NCI-H2107 treated with DMSO at 0.1 percent for 48 hours (cell line): ENCODE data around the gene ITGB3BP.
"Not testable (repeated sequence)": the region's sequence is repeated elsewhere in the genome, so short reads cannot be mapped to it uniquely, and the experiment has no call there.

Source experiments
- DNase-seq: peaks from one replicate; lab custom pipeline; 2025; ENCODE audit not compliant: unreplicated experiment; lab: John Stamatoyannopoulos, UW

ITGB3BP gene

GRCh38 chr1:63509718-63510117 is 13.3 kb downstream of the ITGB3BP start:
- DNase-seq, result no peak

DNA sequence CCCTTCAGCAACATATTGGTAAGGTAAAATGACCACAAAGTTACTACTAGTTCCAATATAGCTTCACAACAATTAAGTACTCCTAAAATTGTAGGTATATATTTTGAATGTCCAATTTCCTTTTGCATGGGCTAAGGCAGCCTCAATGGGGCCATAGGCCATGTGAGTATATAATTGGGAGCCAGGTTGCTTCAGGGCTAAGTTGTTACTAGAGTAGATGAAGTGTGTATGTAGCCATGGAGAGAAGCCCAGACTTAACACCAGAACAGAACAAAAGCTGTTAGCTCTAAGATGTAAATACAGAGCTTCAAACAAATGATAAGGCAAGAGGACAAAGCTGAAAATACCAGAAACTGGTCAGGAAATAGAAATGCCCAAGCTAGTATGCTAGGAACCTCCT is 16.2 kb downstream of the ITGB3BP start:
- DNase-seq, result no peak

- no peak for DNase-seq
These were observed 21.8 kb downstream of the ITGB3BP start for GRCh38 chr1:63501256-63501655.

DNA sequence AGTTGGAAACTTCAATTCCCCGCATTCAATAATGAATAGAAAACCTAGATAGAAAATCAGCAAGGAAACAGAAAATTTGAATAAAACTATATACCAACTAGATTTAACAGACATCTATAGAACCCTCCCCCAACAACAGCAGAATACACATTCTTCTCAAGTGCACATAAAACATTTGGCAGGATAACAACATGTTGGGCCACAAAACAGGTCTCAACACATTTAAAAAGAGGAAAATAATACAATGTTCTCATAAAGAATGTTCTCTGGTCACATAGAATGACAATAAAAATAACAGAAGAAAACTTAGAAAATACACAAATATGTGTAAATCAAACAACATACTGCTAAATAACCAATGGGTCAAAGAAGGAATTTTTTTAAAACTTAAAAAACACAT is 24.9 kb downstream of the ITGB3BP start:
- no peak for DNase-seq

- DNase-seq, result no peak
These were observed 25.4 kb downstream of the ITGB3BP start for GRCh38 chr1:63497577-63497976.

DNA sequence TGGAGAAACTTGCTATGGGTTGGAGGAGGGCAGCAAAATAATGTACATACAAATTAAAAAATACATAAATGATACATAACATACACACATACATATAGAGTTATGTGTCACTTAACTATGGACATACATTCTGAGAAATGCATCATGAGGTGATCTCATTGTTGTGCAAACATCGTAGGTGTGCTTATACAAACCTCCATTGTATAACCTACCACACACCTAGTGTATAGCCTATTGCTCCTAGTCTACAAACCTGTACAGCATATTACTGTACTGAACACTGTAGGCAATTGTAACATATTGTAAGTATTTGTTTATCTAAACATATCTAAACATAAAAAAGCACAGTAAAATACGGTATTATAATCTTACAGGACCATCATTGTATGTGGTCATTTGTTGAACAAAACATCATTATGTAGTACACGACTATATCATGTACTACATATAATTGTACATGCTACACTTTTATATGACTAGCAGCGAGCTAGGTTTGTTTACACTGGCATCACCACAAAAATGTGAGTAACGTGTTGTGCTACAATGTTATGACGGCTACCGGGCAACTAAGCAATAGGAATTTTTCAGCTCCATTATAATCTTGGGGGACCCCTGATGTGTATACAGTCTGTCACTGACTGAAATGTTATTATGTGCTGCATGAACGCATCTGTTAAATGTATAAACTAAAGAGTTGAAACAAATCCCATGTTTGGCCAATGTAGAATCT is 35.5 kb downstream of the ITGB3BP start:
- DNase-seq, result no peak

GRCh38 chr1:63486629-63487028 is 36.4 kb downstream of the ITGB3BP start:
- DNase-seq, result no peak

- no peak for DNase-seq
These were observed 43.0 kb downstream of the ITGB3BP start for GRCh38 chr1:63480057-63480456.

DNA sequence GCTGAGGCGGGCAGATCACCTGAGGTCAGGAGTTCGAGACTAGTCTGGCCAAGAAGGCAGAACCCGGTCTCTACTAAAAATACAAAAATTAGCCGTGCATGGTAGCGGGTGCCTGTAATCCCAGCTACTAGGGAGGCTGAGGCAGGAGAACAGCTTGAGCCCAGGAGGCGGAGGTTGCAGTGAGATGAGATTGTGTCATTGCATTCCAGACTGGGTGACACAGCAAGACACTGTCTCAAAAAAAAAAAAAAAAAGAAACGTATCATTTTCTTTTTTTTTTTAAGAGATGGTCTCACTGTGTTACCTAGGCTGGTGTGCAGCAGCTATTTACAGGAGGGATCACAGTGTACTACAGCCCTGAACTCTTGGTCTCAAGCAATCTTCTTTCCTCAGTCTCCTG is 47.3 kb downstream of the ITGB3BP start:
- no peak for DNase-seq

- not testable (repeated sequence) for DNase-seq
These were observed 54.3 kb downstream of the ITGB3BP start for GRCh38 chr1:63468683-63469082.

DNA sequence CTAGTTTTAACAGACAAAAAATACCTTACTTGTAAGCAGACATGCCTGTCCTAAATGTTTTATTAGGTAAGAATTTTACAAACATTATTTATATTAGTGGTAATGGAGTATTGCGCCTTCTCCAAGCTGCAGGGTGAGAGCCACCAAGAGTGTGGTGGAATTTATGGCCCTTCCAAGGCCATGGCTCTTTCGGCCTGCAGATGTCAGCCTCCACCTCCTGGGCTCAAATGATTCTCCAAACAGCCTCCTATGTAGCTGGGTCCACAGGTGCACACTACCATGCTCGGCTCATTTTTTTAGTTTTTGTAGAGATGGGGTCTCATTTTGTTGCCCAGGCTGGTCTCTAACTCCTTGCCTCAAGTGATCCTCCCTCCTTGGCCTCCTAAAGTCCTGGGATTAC is 56.3 kb downstream of the ITGB3BP start:
- no peak for DNase-seq

DNA sequence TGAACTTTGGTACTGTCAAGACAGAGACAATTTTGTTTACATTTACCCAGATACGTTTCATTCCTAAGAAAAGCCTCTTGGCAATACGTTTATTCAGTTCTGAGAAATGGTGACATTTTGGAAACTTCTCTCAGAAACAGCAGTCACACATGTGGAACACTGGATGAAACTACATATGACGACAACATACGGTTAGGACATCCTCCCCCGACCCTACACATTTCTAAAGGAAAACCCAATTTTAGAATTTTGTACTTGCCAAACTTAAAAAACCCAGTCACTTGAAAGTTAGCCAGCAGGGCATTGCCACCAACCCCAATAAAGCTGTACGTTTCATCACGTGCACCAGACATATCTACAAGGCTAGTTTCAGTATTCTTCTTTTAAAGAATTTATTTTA is 56.8 kb downstream of the ITGB3BP start:
- no peak for DNase-seq

- DNase-seq, result no peak
These were observed 59.8 kb downstream of the ITGB3BP start for GRCh38 chr1:63463248-63463647.

- no peak for DNase-seq
These were observed 61.3 kb downstream of the ITGB3BP start for GRCh38 chr1:63461661-63462230.

DNA sequence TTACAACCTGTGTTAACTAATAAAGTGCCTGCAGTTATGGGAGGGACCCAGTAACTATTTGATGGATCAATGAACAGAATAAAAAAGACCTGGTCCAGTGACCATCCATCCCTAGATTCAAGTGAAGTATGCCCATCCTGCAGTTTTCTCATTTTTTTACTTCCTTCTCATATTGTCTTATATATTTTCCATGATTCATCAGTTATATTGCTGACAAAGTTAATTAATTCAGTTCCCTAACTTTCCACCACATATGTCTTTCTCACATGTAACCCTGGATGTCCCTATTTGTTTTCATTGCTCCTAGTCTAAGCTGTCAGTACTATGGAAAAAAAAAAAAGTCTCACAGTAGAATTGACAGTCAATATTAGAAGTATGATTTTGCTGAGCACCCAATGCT is 64.3 kb downstream of the ITGB3BP start:
- DNase-seq, result no peak

DNA sequence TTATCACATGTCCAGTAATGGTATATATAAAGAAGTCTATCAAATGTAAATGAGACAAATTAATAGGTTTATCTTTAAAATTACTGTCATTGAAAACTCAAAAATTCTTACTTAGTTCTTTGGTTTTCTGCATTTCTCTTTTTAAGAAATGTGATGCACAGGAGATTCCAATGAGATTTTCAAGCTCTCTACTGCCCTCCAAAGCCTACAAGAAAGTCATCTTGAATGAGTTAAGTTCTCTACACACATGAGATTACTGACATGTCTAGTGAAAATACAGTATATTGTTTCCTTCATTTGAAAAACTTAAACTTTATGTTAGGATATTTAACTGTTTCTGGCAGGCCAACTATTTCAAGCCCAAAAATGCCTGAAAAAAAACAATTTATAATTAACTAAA is 68.8 kb downstream of the ITGB3BP start:
- peak; percentile 15 for DNase-seq

GRCh38 chr1:63453232-63453631 is 69.8 kb downstream of the ITGB3BP start:
- no peak for DNase-seq

- no peak for DNase-seq
These were observed 72.6 kb downstream of the ITGB3BP start for GRCh38 chr1:63450416-63450815.

GRCh38 chr1:63448731-63449246 is 74.2 kb downstream of the ITGB3BP start:
- no peak for DNase-seq

DNA sequence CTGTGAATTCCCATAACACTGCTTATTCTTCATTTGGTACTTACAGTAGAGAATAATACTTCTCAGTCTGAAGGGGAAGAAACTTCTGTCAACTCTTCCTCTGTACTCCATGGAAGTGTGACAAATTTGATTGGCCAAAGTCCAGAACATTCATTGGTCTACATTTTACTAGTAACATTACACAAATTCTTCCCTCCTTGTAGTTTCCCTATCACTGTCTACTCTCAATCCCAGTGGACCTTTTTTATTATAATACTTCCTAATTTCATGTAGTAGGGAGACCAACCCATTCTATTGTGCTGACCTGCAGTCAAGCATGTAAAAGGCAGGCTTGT is 80.9 kb downstream of the ITGB3BP start:
- DNase-seq, result no peak

- no peak for DNase-seq
These were observed 87.9 kb downstream of the ITGB3BP start for GRCh38 chr1:63435161-63435560.

DNA sequence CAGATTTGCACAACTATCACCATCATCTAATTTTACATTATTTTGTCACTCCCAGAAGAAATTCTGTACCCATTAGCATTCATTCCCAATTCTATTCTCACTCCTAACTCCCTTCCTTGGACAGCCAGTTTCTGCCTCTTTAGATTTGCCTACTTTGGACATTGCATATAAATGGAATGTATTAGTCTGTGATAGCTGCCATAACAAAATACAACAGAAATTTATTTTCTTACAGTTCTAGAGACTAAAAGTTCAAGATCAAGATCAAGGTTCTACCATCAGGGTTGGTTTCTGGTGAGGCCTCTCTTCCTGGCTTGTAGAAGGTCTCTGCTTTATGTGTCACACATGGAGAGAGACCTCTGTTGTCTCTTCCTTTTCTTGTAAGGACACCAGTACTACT is 93.7 kb downstream of the ITGB3BP start:
- no peak for DNase-seq

DNA sequence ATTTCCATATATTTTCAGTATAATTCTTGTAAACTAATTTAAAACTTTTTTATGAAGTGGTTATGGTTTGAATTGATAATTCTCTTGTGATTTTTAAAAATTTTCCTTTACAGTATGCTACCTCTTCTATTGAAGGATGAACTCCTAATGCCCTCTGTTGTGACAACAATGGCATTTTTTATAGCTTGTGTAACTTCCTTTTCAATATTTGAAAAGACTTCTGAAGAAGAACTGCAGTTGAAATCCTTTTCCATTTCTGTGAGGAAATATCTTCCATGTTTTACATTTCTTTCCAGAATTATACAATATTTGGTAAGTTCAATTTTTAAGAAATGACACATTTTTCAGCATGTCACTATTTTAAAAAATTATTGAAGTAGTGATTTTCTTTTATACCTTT is 94.2 kb downstream of the ITGB3BP start:
- DNase-seq, result no peak
